HCT116 (cell line): Measurements from ENCODE around the gene SPEN. TPM values are rescaled to one million over a fixed set of nuclear protein-coding genes. Genes with fewer than 3 reads are reported as not detected.

ENCODE experiments used
- ATAC-seq: fragments of 200-7000 bp; cut with Tn5 transposase; 2 replicates; pipeline ENCODE4 v1.9.1; 2020; ENCODE audit warnings: mild to moderate bottlenecking, moderate library complexity
- BruUV-seq: library from RNA; stranded (reverse); fragments of 400-500 nt; replicated peaks from 2 replicates; lab custom pipeline; 2021; lab: Mats Ljungman, UMichigan
- CTCF ChIA-PET: fragments of 300-600 bp; sonication (Branson Sonifier 250); formaldehyde crosslinking; loops from one replicate; lab custom pipeline; 2021; ENCODE audit warnings: antibody characterized with exemption; lab: Charles Lee
- POLR2A ChIA-PET: fragments of 300-600, 350-600 bp; sonication (Branson Sonifier 250); formaldehyde crosslinking; loops from one replicate; lab custom pipeline; 2021; ENCODE audit warnings: antibody characterized with exemption; lab: Charles Lee
- RAD21 ChIA-PET, 2 experiments: fragments of 300-600 bp; sonication (Branson Sonifier 250); formaldehyde crosslinking; loops; one replicate each; lab custom pipeline; 2023; ENCODE audit warnings: low total read pairs in 2 of 2; ENCODE audit not compliant: uncharacterized antibody in 2 of 2, unreplicated experiment in 2 of 2, low non-redundant PET in 1 of 2; lab: Charles Lee
- DNase-seq: peaks from one replicate; pipeline ENCODE4 v3.0.0-alpha.2; 2010; ENCODE audit warnings: low read depth, low spot score
- H2AFZ ChIP-seq: fragments of 200-600 bp; shearing (Covaris generic), sonication (generic); 2 replicates; pipeline ENCODE4 v1.6.1; 2017; ENCODE audit warnings: low read depth, mixed run types, mixed read lengths, antibody characterized with exemption, low read length; ENCODE audit not compliant: poor library complexity, severe bottlenecking
- H3K27ac ChIP-seq: 2 replicates; pipeline ENCODE4 v1.5.1; 2012; ENCODE audit warnings: low read depth, low read length
- H3K27me3 ChIP-seq: fragments of 200-600 bp; sonication (generic); 2 replicates; pipeline ENCODE4 v1.6.1; 2016; ENCODE audit warnings: mixed run types, low read length, mixed read lengths; ENCODE audit not compliant: insufficient read depth
- H3K36me3 ChIP-seq, 2 experiments: fragments of 200-500 bp in 1 of 2; fragments of 200-600 bp in 1 of 2; sonication (Bioruptor generic) in 1 of 2; sonication (generic) in 1 of 2; 2 replicates each; pipeline versions ENCODE4 v1.5.1 to v1.6.1; 2014 to 2016; ENCODE audit warnings: low read length in 2 of 2, inconsistent platforms in 1 of 2, mixed read lengths in 1 of 2, mixed run types in 1 of 2; ENCODE audit not compliant: insufficient read depth in 2 of 2, control insufficient read depth in 1 of 2
- H3K4me1 ChIP-seq, 2 experiments: fragments of 200-600 bp in 1 of 2; sonication (generic) in 1 of 2; 2 replicates each; pipeline versions ENCODE4 v1.5.1 to v1.6.1; 2012 to 2017; ENCODE audit warnings: low read length in 2 of 2, inconsistent platforms in 1 of 2, mild to moderate bottlenecking in 1 of 2, mixed read lengths in 1 of 2, mixed run types in 1 of 2, moderate library complexity in 1 of 2; ENCODE audit not compliant: insufficient read depth in 2 of 2, control insufficient read depth in 1 of 2
- H3K4me2 ChIP-seq: fragments of 200-600 bp; sonication (generic); 2 replicates; pipeline ENCODE4 v1.6.1; 2017; ENCODE audit warnings: mixed run types, low read length, mixed read lengths
- H3K4me3 ChIP-seq, 2 experiments: fragments of 200-600 bp in 1 of 2; sonication (generic) in 1 of 2; replicated peaks in 1 of 2; 2 replicates each; pipeline ENCODE4 v1.5.1; 2011 to 2016; ENCODE audit warnings: low read length in 2 of 2, control low read depth in 1 of 2, low read depth in 1 of 2, mild to moderate bottlenecking in 1 of 2, mixed read lengths in 1 of 2, mixed run types in 1 of 2
- H3K79me2 ChIP-seq: fragments of 200-600 bp; sonication (generic); 2 replicates; pipeline ENCODE4 v1.6.1; 2017; ENCODE audit warnings: mild to moderate bottlenecking, mixed run types, low read length, moderate library complexity, mixed read lengths; ENCODE audit not compliant: insufficient read depth
- H3K9ac ChIP-seq: fragments of 200-600 bp; sonication (generic); 2 replicates; pipeline ENCODE4 v1.6.1; 2016; ENCODE audit warnings: low read length, mixed read lengths
- H3K9me2 ChIP-seq: fragments of 200-600 bp; sonication (generic), shearing (Covaris generic); 2 replicates; pipeline ENCODE4 v1.6.1; 2017; ENCODE audit warnings: mixed run types, mild to moderate bottlenecking, moderate library complexity; ENCODE audit not compliant: insufficient read depth
- H3K9me3 ChIP-seq, 2 experiments: fragments of 200-500 bp in 1 of 2; fragments of 200-600 bp in 1 of 2; sonication (Bioruptor generic) in 1 of 2; sonication (generic) in 1 of 2; 2 replicates each; pipeline ENCODE4 v1.6.1; 2014 to 2017; ENCODE audit warnings: low read length in 2 of 2, mixed read lengths in 2 of 2, inconsistent platforms in 1 of 2, low read depth in 1 of 2, mild to moderate bottlenecking in 1 of 2, mixed run types in 1 of 2, moderate library complexity in 1 of 2; ENCODE audit not compliant: control insufficient read depth in 1 of 2, insufficient read depth in 1 of 2
- H4K20me1 ChIP-seq: fragments of 200-600 bp; sonication (generic), shearing (Covaris generic); 2 replicates; pipeline ENCODE4 v1.6.1; 2017; ENCODE audit warnings: mixed run types, mild to moderate bottlenecking, moderate library complexity; ENCODE audit not compliant: insufficient read depth
- ATF3 ChIP-seq: IDR thresholded peaks from 2 replicates; pipeline ENCODE4 v1.6.1; 2012
- CBX3 ChIP-seq: IDR thresholded peaks from 2 replicates; pipeline ENCODE4 v1.6.1; 2012; ENCODE audit warnings: low read depth
- CTCF ChIP-seq, 3 experiments: fragments of 200-600 bp in 1 of 3; sonication (generic) in 1 of 3; IDR thresholded peaks in 2 of 3; conservative IDR thresholded peaks in 1 of 3; 2 replicates each; pipeline ENCODE4 v1.5.1; 2012 to 2017; ENCODE audit warnings: low read depth in 2 of 3, low read length in 2 of 3, antibody characterized with exemption in 1 of 3, borderline replicate concordance in 1 of 3, control low read depth in 1 of 3, mild to moderate bottlenecking in 1 of 3, mixed read lengths in 1 of 3, mixed run types in 1 of 3, moderate library complexity in 1 of 3; ENCODE audit not compliant: insufficient read depth in 1 of 3
- EGR1 ChIP-seq: IDR thresholded peaks from 2 replicates; pipeline ENCODE4 v1.6.1; 2012; ENCODE audit warnings: low read depth
- ELF1 ChIP-seq: IDR thresholded peaks from 2 replicates; pipeline ENCODE4 v1.6.1; 2012; ENCODE audit warnings: low read depth, borderline replicate concordance
- EZH2 ChIP-seq: fragments of 200-600 bp; sonication (generic); IDR thresholded peaks from 2 replicates; pipeline ENCODE4 v1.6.1; 2017; ENCODE audit warnings: antibody characterized with exemption, mixed run types
- FOSL1 ChIP-seq: IDR thresholded peaks from 2 replicates; pipeline ENCODE4 v1.6.1; 2012; ENCODE audit warnings: low read depth
- JUND ChIP-seq: IDR thresholded peaks from 2 replicates; pipeline ENCODE4 v1.6.1; 2012
- MAX ChIP-seq: IDR thresholded peaks from 2 replicates; pipeline ENCODE4 v1.6.1; 2012
- TCF7L2 ChIP-seq: IDR thresholded peaks from 2 replicates; pipeline ENCODE4 v1.7.0; 2011; ENCODE audit warnings: borderline replicate concordance, inconsistent platforms; ENCODE audit not compliant: insufficient read depth, insufficient read length; ENCODE audit errors: extremely low read depth
- YY1 ChIP-seq: IDR thresholded peaks from 2 replicates; pipeline ENCODE4 v1.6.1; 2011; ENCODE audit warnings: low read length, low read depth, moderate library complexity, mild to moderate bottlenecking; ENCODE audit not compliant: insufficient replicate concordance; ENCODE audit errors: extremely low read depth
- ZFX ChIP-seq: fragments of 450-650 bp; IDR thresholded peaks from 2 replicates; pipeline ENCODE4 v1.6.1; 2017
- intact Hi-C: fragments of 100-400 bp; cut with micrococcal nuclease; formaldehyde crosslinking; loops from 2 replicates; pipeline ENCODE4 v1.10.0; 2022
- total RNA-seq: library from RNA; stranded (reverse); gene quantifications from one replicate; pipeline ENCODE4 v1.2.1, GENCODE V29; 2021; ENCODE audit not compliant: unreplicated experiment

The SPEN gene
- total RNA-seq, 1 experiment from 2014 or later = 58.6 TPM

GRCh38 chr1:15955552-15955951 is 108.0 kb downstream of the SPEN start:
- Histone ChIP-seq H3K79me2 (peaks cover 32% of the 10 kb centered on the region; the same call in 1 of the 2 replicates), H3K9me2 (no peaks in the 10 kb centered on the region)
- CTCF ChIA-PET = no interaction called here

More at GRCh38 chr1:15955552-15955951, 108.0 kb downstream of the SPEN start:
- H2AFZ ChIP-seq = no peak overlapping the region
- no peak overlapping the region for H3K4me3 ChIP-seq
- H3K4me2 ChIP-seq = no peak overlapping the region
- no peaks in the 10 kb centered on the region for H3K9me3 ChIP-seq
- TF ChIP-seq ATF3 = no peak
- no peak for TF ChIP-seq TCF7L2
- TF ChIP-seq ELF1 = no peak
- TF ChIP-seq FOSL1 = no peak
- no peak for TF ChIP-seq CTCF (IDR thresholded peaks at IDR 0.05 in 2 of 3, conservative IDR thresholded peaks at IDR 0.05 in 1 of 3; ENCODE audit: borderline replicate concordance in 1 of 3, insufficient read depth in 1 of 3, low read depth in 2 of 3, low read length in 2 of 3)
- TF ChIP-seq MAX = no peak
- TF ChIP-seq ZFX = no peak
- TF ChIP-seq EGR1 = no peak
- no peak for TF ChIP-seq JUND
- no peak for TF ChIP-seq CBX3
- no peak for TF ChIP-seq YY1
- no peak for TF ChIP-seq EZH2
- no peaks in the 10 kb centered on the region for H4K20me1 ChIP-seq
- peaks cover 17 to 49% of the 10 kb centered on the region in 2 experiments for H3K4me1 ChIP-seq
- ATAC-seq = no peak
- no peaks in the 10 kb centered on the region for H3K36me3 ChIP-seq
- no peaks in the 10 kb centered on the region for H3K27me3 ChIP-seq
- intact Hi-C loops = no loop called here
- H3K9ac ChIP-seq = no peak overlapping the region
- no peak overlapping the region for H3K27ac ChIP-seq
- RAD21 ChIA-PET = no interaction called here
- no peak for DNase-seq
- POLR2A ChIA-PET = no interaction called here
- no TSS peak for BruUV-seq
